Panc1 (cell line): ENCODE data around the gene CREB5.

Source experiments
- POLR2AphosphoS5 ChIP-seq: IDR thresholded peaks from 2 replicates; pipeline ENCODE4 v1.6.1; 2012; ENCODE audit warnings: mild to moderate bottlenecking, low read depth, low read length, moderate library complexity
- TF ChIP-seq, protein P1 (sequence below), 2 experiments: IDR thresholded peaks; 2 replicates each; pipeline ENCODE4 v1.6.1; 2011 to 2012; ENCODE audit warnings: low read depth in 2 of 2, control low read depth in 1 of 2, low read length in 1 of 2, mild to moderate bottlenecking in 1 of 2, moderate library complexity in 1 of 2; ENCODE audit not compliant: insufficient read depth in 1 of 2

DNA sequence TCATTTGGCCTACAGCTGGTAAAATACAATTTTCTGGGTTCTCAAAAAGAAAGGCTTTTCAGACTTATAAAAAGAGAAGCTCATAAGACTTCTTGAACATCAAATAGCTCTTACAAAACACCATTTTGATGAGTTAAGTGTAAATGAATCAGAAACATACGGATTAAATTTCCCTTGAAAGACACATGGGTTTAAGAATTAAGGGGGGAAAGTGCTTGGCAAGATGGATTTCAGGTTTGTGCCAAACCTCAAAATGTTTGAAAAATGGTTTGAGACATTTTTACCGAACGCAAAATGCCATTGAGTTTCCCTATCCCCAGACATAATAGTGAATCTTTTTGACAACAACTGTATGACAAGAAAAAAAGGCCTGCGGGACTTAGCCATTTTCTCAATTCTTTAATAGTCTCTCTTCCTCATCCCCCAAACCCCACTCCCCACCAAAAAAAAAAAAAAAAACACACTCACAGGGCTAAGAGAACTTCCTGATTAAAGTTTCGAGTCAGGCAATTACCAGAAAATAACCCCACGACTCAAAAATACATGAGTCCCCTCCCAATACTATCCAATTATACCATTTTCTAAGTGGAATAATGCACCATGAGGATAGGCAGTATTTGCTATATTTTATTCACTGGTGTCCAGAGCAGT is 285.7 kb downstream of the CREB5 start:
- TF ChIP-seq POLR2AphosphoS5, result no peak
- TF ChIP-seq, protein P1, sequence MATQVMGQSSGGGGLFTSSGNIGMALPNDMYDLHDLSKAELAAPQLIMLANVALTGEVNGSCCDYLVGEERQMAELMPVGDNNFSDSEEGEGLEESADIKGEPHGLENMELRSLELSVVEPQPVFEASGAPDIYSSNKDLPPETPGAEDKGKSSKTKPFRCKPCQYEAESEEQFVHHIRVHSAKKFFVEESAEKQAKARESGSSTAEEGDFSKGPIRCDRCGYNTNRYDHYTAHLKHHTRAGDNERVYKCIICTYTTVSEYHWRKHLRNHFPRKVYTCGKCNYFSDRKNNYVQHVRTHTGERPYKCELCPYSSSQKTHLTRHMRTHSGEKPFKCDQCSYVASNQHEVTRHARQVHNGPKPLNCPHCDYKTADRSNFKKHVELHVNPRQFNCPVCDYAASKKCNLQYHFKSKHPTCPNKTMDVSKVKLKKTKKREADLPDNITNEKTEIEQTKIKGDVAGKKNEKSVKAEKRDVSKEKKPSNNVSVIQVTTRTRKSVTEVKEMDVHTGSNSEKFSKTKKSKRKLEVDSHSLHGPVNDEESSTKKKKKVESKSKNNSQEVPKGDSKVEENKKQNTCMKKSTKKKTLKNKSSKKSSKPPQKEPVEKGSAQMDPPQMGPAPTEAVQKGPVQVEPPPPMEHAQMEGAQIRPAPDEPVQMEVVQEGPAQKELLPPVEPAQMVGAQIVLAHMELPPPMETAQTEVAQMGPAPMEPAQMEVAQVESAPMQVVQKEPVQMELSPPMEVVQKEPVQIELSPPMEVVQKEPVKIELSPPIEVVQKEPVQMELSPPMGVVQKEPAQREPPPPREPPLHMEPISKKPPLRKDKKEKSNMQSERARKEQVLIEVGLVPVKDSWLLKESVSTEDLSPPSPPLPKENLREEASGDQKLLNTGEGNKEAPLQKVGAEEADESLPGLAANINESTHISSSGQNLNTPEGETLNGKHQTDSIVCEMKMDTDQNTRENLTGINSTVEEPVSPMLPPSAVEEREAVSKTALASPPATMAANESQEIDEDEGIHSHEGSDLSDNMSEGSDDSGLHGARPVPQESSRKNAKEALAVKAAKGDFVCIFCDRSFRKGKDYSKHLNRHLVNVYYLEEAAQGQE (IDR thresholded peaks at IDR 0.05; ENCODE audit: insufficient read depth in 1 of 2, low read depth in 2 of 2, low read length in 1 of 2), result no peak
